BE2C (cell line): ENCODE data around the gene GOLM1.

Source experiments
- DNase-seq: peaks from one replicate; pipeline ENCODE4 v3.0.0-alpha.2; 2020
- H3K27me3 ChIP-seq: fragments of 250-450 bp; sonication (Bioruptor Pico); 2 replicates; pipeline ENCODE4 v1.5.1; 2020; ENCODE audit warnings: mild to moderate bottlenecking
- H3K36me3 ChIP-seq: fragments of 250-450 bp; sonication (Bioruptor Pico); 2 replicates; pipeline ENCODE4 v1.5.1; 2020; ENCODE audit warnings: mild to moderate bottlenecking
- H3K4me1 ChIP-seq: fragments of 250-450 bp; sonication (Bioruptor Pico); 2 replicates; pipeline ENCODE4 v1.5.1; 2020
- H3K4me3 ChIP-seq: 2 replicates; pipeline ENCODE4 v1.5.1; 2011; ENCODE audit warnings: low read depth, low read length
- H3K9me3 ChIP-seq: fragments of 250-450 bp; sonication (Bioruptor Pico); 2 replicates; pipeline ENCODE4 v1.5.1; 2020
- CTCF ChIP-seq: IDR thresholded peaks from 2 replicates; pipeline ENCODE4 v1.5.1; 2012; ENCODE audit warnings: mild to moderate bottlenecking, low read depth, low read length

GOLM1 gene

GRCh38 chr9:86020731-86021130, 78.6 kb downstream of the GOLM1 start:
- TF ChIP-seq CTCF: no peak

GRCh38 chr9:86009133-86009532, 90.2 kb downstream of the GOLM1 start:
- no peak for TF ChIP-seq CTCF
- H3K9me3 ChIP-seq: no peaks in the 10 kb centered on the region
- no peaks in the 10 kb centered on the region for H3K27me3 ChIP-seq
- no peaks in the 10 kb centered on the region for H3K4me1 ChIP-seq
- no peak overlapping the region for H3K4me3 ChIP-seq
- H3K36me3 ChIP-seq: peaks cover 48% of the 10 kb centered on the region
- DNase-seq: no peak

More at GRCh38 chr9:86020731-86021130, 78.6 kb downstream of the GOLM1 start:
- H3K27me3 ChIP-seq: no peaks in the 10 kb centered on the region
- peaks cover 75% of the 10 kb centered on the region for H3K36me3 ChIP-seq
- H3K4me1 ChIP-seq: no peaks in the 10 kb centered on the region
- no peak overlapping the region for H3K4me3 ChIP-seq
- no peak for DNase-seq
- H3K9me3 ChIP-seq: no peaks in the 10 kb centered on the region

GRCh38 chr9:86005253-86005775, 94.0 kb downstream of the GOLM1 start:
- Histone ChIP-seq H3K27me3 (no peaks in the 10 kb centered on the region), H3K4me3 (no peak overlapping the region), H3K9me3 (no peaks in the 10 kb centered on the region), H3K36me3 (peaks cover 44% of the 10 kb centered on the region), H3K4me1 (no peaks in the 10 kb centered on the region)
- no peak for TF ChIP-seq CTCF
- no peak for DNase-seq

GRCh38 chr9:85995599-85995998, 103.8 kb downstream of the GOLM1 start:
- Histone ChIP-seq H3K9me3 (no peaks in the 10 kb centered on the region), H3K4me1 (no peaks in the 10 kb centered on the region), H3K36me3 (no peaks in the 10 kb centered on the region; the same call in 1 of the 2 replicates), H3K27me3 (no peaks in the 10 kb centered on the region), H3K4me3 (no peak overlapping the region)
- no peak for TF ChIP-seq CTCF
- no peak for DNase-seq

- H3K4me3 ChIP-seq: no peak overlapping the region
- H3K9me3 ChIP-seq: no peaks in the 10 kb centered on the region; the same call in 1 of the 2 replicates
- no peaks in the 10 kb centered on the region for H3K4me1 ChIP-seq
- TF ChIP-seq CTCF: no peak
- H3K36me3 ChIP-seq: no peaks in the 10 kb centered on the region; the same call in 1 of the 2 replicates
- H3K27me3 ChIP-seq: no peaks in the 10 kb centered on the region
- no peak for DNase-seq
Measured at GRCh38 chr9:85995097-85995496, 104.3 kb downstream of the GOLM1 start.

GRCh38 chr9:85994191-85994590, 105.2 kb downstream of the GOLM1 start:
- Histone ChIP-seq H3K4me3 (no peak overlapping the region), H3K4me1 (no peaks in the 10 kb centered on the region), H3K27me3 (no peaks in the 10 kb centered on the region), H3K36me3 (no peaks in the 10 kb centered on the region; the same call in 1 of the 2 replicates), H3K9me3 (no peaks in the 10 kb centered on the region; the same call in 1 of the 2 replicates)
- DNase-seq: no peak
- no peak for TF ChIP-seq CTCF
